IMR-90 (cell line): ENCODE measurements around the gene CLASP1. TPM values are rescaled to one million over a fixed set of nuclear protein-coding genes. Genes with fewer than 3 reads are reported as not detected.

Experiments used
- ATAC-seq: fragments of 200-7000 bp; cut with Tn5 transposase; 2 replicates; pipeline ENCODE4 v1.9.1; 2020; ENCODE audit warnings: low read depth, mild to moderate bottlenecking, moderate library complexity
- BruUV-seq: library from RNA; stranded (reverse); fragments of 400-500 nt; replicated peaks from 2 replicates; lab custom pipeline; 2021; lab: Mats Ljungman, UMichigan
- CTCF ChIA-PET: fragments of 300-600 bp; formaldehyde crosslinking; extraction: SDS; loops from one replicate; lab custom pipeline; 2021; ENCODE audit warnings: antibody characterized with exemption; lab: Yijun Ruan, JAX
- POLR2A ChIA-PET: fragments of 300-600 bp; sonication (Branson Sonifier 250); formaldehyde crosslinking; loops from one replicate; lab custom pipeline; 2022; ENCODE audit warnings: antibody characterized with exemption; ENCODE audit not compliant: unreplicated experiment; lab: Charles Lee
- DNase-seq: peaks from one replicate; pipeline ENCODE4 v3.0.0; 2013
- H2AFZ ChIP-seq: replicated peaks from 2 replicates; pipeline ENCODE3; 2013; ENCODE audit warnings: low read length, mild to moderate bottlenecking; ENCODE audit not compliant: poor library complexity
- H2AK5ac ChIP-seq: 2 replicates; pipeline ENCODE4 v1.6.1; 2013; ENCODE audit warnings: low read depth, low read length, inconsistent platforms
- H2AK9ac ChIP-seq: replicated peaks from 2 replicates; pipeline ENCODE3; 2013; ENCODE audit warnings: mild to moderate bottlenecking, low read depth, low read length, moderate library complexity; ENCODE audit not compliant: poor library complexity
- H2BK120ac ChIP-seq: 2 replicates; pipeline ENCODE4 v1.6.1; 2013; ENCODE audit warnings: low read depth, low read length, inconsistent platforms
- H2BK15ac ChIP-seq: 3 replicates; pipeline ENCODE4 v1.6.1; 2013; ENCODE audit warnings: low read depth, low read length, inconsistent platforms
- H2BK20ac ChIP-seq: 2 replicates; pipeline ENCODE4 v1.6.1; 2013; ENCODE audit warnings: low read depth, mild to moderate bottlenecking, inconsistent platforms, low read length, moderate library complexity
- H2BK5ac ChIP-seq: 2 replicates; pipeline ENCODE4 v1.6.1; 2013; ENCODE audit warnings: mild to moderate bottlenecking, low read depth, low read length, inconsistent platforms; ENCODE audit not compliant: poor library complexity, severe bottlenecking
- H3K14ac ChIP-seq: replicated peaks from 2 replicates; pipeline ENCODE4 v1.6.1; 2013; ENCODE audit warnings: low read depth, low read length, inconsistent platforms
- H3K18ac ChIP-seq: 2 replicates; pipeline ENCODE4 v1.6.1; 2013; ENCODE audit warnings: low read depth, low read length, control low read depth
- H3K23ac ChIP-seq: 2 replicates; pipeline ENCODE4 v1.6.1; 2013; ENCODE audit warnings: low read depth, low read length, inconsistent platforms
- H3K27ac ChIP-seq: 2 replicates; pipeline ENCODE4 v1.5.1; 2013; ENCODE audit warnings: mild to moderate bottlenecking, control low read depth, low read length; ENCODE audit not compliant: insufficient read depth
- H3K27me3 ChIP-seq: 2 replicates; pipeline ENCODE4 v1.6.1; 2013; ENCODE audit warnings: low read length; ENCODE audit not compliant: control insufficient read depth, insufficient read depth
- H3K36me3 ChIP-seq: 2 replicates; pipeline ENCODE4 v1.6.1; 2013; ENCODE audit warnings: low read length, mixed read lengths; ENCODE audit not compliant: control insufficient read depth, insufficient read depth
- H3K4ac ChIP-seq: 2 replicates; pipeline ENCODE4 v1.6.1; 2013; ENCODE audit warnings: low read depth, low read length, inconsistent platforms
- H3K4me1 ChIP-seq: 2 replicates; pipeline ENCODE4 v1.6.1; 2013; ENCODE audit warnings: low read length, mixed read lengths; ENCODE audit not compliant: control insufficient read depth, insufficient read depth
- H3K4me2 ChIP-seq: 2 replicates; pipeline ENCODE4 v1.6.1; 2013; ENCODE audit warnings: low read depth, mild to moderate bottlenecking, control low read depth, low read length, moderate library complexity
- H3K4me3 ChIP-seq: 2 replicates; pipeline ENCODE4 v1.5.1; 2013; ENCODE audit warnings: low read depth, mild to moderate bottlenecking, control low read depth, low read length, moderate library complexity; ENCODE audit not compliant: insufficient read depth
- H3K56ac ChIP-seq: 2 replicates; pipeline ENCODE4 v1.6.1; 2013; ENCODE audit warnings: low read length, inconsistent platforms; ENCODE audit not compliant: insufficient read depth; ENCODE audit errors: extremely low read depth
- H3K79me1 ChIP-seq, 2 experiments: 2 replicates each; pipeline ENCODE4 v1.6.1; 2013; ENCODE audit warnings: low read length in 2 of 2, inconsistent platforms in 1 of 2, low read depth in 1 of 2
- H3K9ac ChIP-seq: 2 replicates; pipeline ENCODE4 v1.6.1; 2013; ENCODE audit warnings: low read depth, low read length, control low read depth
- H3K9me1 ChIP-seq: 2 replicates; pipeline ENCODE4 v1.6.1; 2013; ENCODE audit warnings: low read length, inconsistent platforms; ENCODE audit not compliant: insufficient read depth
- H3K9me3 ChIP-seq: 2 replicates; pipeline ENCODE4 v1.6.1; 2013; ENCODE audit warnings: low read length; ENCODE audit not compliant: control insufficient read depth, insufficient read depth
- H4K20me1 ChIP-seq: 2 replicates; pipeline ENCODE4 v1.6.1; 2013; ENCODE audit warnings: low read length, inconsistent platforms; ENCODE audit not compliant: insufficient read depth
- H4K5ac ChIP-seq: 2 replicates; pipeline ENCODE4 v1.6.1; 2013; ENCODE audit warnings: mild to moderate bottlenecking, low read depth, low read length, control low read depth
- H4K8ac ChIP-seq, 2 experiments: 2 replicates each; pipeline ENCODE4 v1.6.1; 2013; ENCODE audit warnings: low read depth in 2 of 2, low read length in 2 of 2, control low read depth in 1 of 2, inconsistent platforms in 1 of 2
- H4K91ac ChIP-seq: 2 replicates; pipeline ENCODE4 v1.6.1; 2013; ENCODE audit warnings: low read depth, low read length, inconsistent platforms; ENCODE audit not compliant: insufficient read depth
- ELK1 ChIP-seq: fragments of 150-350 bp; IDR thresholded peaks from 2 replicates; pipeline ENCODE4 v1.6.1; 2016; ENCODE audit warnings: low read depth, mild to moderate bottlenecking, low read length, moderate library complexity, borderline replicate concordance
- SMC3 ChIP-seq: fragments of 150-350 bp; IDR thresholded peaks from 2 replicates; pipeline ENCODE4 v1.6.1; 2016; ENCODE audit warnings: low read depth, mild to moderate bottlenecking, antibody characterized with exemption, low read length, moderate library complexity
- WGBS, 2 experiments: methylation state at CpG; one replicate each; pipeline versions ENCODE4 v1.1.5 to v1.1.7; 2013; ENCODE audit warnings: missing lambda C conversion rate in 2 of 2; ENCODE audit not compliant: insufficient read length in 1 of 2; ENCODE audit errors: extremely low coverage in 2 of 2; 5-methylcytosine and 5-hydroxymethylcytosine counted together
- dilution Hi-C: fragments of 300-500 bp; cut with HindIII; formaldehyde crosslinking; loops from one replicate; pipeline ENCODE4 v1.14.3; 2018; ENCODE audit warnings: low sequenced_read_pairs; ENCODE audit not compliant: unreplicated experiment
- in situ Hi-C: fragments of 300-500 bp; cut with MboI; formaldehyde crosslinking; loops from 3 replicates; pipeline ENCODE4 v1.14.3; 2019; ENCODE audit warnings: low sequenced_read_pairs, inconsistent platforms, mixed read lengths
- intact Hi-C: fragments of 100-400 bp; cut with micrococcal nuclease; formaldehyde crosslinking; loops from 2 replicates; pipeline ENCODE4 v1.10.0; 2022
- polyA plus RNA-seq, 3 experiments: library from polyadenylated mRNA; depleted of rRNA; stranded (reverse); fragments of >200 nt; gene quantifications; 2 replicates each; pipeline ENCODE4 v1.2.3, GENCODE V29; 2012; ENCODE audit warnings: low replicate concordance in 1 of 3
- total RNA-seq: library from RNA; depleted of rRNA; stranded (reverse); fragments of >200 nt; gene quantifications from 2 replicates; pipeline ENCODE4 v1.2.3, GENCODE V29; 2012

The CLASP1 gene
- total and polyA plus RNA-seq, 2 of the 4 experiments (the other 2 are of a cell fraction): 12.3 to 33.7 TPM

GRCh38 chr2:121513597-121514333, 135.5 kb downstream of the CLASP1 start:
- Histone ChIP-seq H3K36me3 (peaks cover 16% of the 10 kb centered on the region), H4K5ac (no peak overlapping the region), H3K4ac (no peak overlapping the region), H2BK5ac (no peak overlapping the region), H2BK20ac (no peak overlapping the region), H4K91ac (no peak overlapping the region), H2AK9ac (peak overlapping the region; percentile 26), H3K18ac (no peak overlapping the region), H4K8ac (no peak overlapping the region), H3K4me1 (no peaks in the 10 kb centered on the region), H3K56ac (no peak overlapping the region), H3K27me3 (no peaks in the 10 kb centered on the region), H2AFZ (no peak overlapping the region), H3K27ac (no peak overlapping the region), H3K9ac (no peak overlapping the region), H3K9me1 (peaks cover 3% of the 10 kb centered on the region; the same call in 1 of the 2 replicates), H2BK15ac (no peak overlapping the region), H2AK5ac (no peak overlapping the region), H3K4me3 (no peak overlapping the region), H2BK120ac (no peak overlapping the region), H3K9me3 (no peaks in the 10 kb centered on the region), H3K4me2 (no peak overlapping the region), H3K79me1 (peaks cover 9 to 38% of the 10 kb centered on the region in 2 experiments), H3K14ac (no peak overlapping the region), H3K23ac (no peak overlapping the region), H4K20me1 (no peaks in the 10 kb centered on the region; the same call in 1 of the 2 replicates)
- dilution Hi-C loops: no loop called here
- ChIA-PET CTCF (no interaction called here), POLR2A (no interaction called here)
- in situ Hi-C loops: no loop called here
- intact Hi-C loops: loop anchor here (5.0 kb wide), 1 partner anchor 101 kb away; no protein-coding TSS in a partner anchor
- WGBS, 2 experiments: no CpG with 5 or more reads among the region's 3 CpGs
- BruUV-seq: no TSS peak
- ATAC-seq (no peak), DNase-seq (no peak)
- TF ChIP-seq ELK1 (no peak), SMC3 (no peak)
